Endothelial cell of umbilical vein (primary cell): Measurements from ENCODE around the gene SRM.

Experiments used
- TF ChIP-seq, protein P1 (sequence below), 2 donors: IDR thresholded peaks; 1 replicate in 1 of 2; 2 replicates in 1 of 2; pipeline ENCODE4 v1.5.1; 2011; ENCODE audit warnings: low read length in 2 of 2, mild to moderate bottlenecking in 2 of 2, moderate library complexity in 2 of 2, control low read depth in 1 of 2, inconsistent platforms in 1 of 2, low read depth in 1 of 2; ENCODE audit not compliant: insufficient read depth in 1 of 2; ENCODE audit errors: extremely low read depth in 1 of 2
- TF ChIP-seq, protein P2 (sequence below): IDR thresholded peaks from 2 replicates; pipeline ENCODE4 v1.6.1; 2011; ENCODE audit not compliant: insufficient read depth, insufficient read length

DNA sequence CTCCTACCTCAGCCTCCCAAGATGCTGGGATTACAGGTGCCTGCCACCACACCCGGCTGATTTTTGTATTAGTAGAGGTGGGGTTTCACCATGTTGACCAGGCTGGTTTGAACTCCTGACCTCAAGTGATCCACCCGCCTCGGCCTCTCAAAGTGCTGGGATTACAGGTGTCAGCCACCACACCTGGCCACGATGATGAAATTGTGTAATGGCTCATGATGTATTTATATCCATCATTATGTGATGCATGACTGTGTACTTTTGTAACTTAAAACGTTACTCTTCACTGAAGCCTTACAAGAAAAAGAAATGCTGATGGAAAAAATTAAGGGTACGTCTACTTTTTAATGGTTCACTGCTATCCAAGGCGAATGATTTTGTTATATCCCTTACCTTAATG lies 39.8 kb downstream of the SRM start:
- TF ChIP-seq, protein P1, sequence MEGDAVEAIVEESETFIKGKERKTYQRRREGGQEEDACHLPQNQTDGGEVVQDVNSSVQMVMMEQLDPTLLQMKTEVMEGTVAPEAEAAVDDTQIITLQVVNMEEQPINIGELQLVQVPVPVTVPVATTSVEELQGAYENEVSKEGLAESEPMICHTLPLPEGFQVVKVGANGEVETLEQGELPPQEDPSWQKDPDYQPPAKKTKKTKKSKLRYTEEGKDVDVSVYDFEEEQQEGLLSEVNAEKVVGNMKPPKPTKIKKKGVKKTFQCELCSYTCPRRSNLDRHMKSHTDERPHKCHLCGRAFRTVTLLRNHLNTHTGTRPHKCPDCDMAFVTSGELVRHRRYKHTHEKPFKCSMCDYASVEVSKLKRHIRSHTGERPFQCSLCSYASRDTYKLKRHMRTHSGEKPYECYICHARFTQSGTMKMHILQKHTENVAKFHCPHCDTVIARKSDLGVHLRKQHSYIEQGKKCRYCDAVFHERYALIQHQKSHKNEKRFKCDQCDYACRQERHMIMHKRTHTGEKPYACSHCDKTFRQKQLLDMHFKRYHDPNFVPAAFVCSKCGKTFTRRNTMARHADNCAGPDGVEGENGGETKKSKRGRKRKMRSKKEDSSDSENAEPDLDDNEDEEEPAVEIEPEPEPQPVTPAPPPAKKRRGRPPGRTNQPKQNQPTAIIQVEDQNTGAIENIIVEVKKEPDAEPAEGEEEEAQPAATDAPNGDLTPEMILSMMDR (IDR thresholded peaks at IDR 0.05; ENCODE audit: extremely low read depth in 1 of 2, insufficient read depth in 1 of 2, low read depth in 1 of 2, low read length in 2 of 2) = no peak
- TF ChIP-seq, protein P2, sequence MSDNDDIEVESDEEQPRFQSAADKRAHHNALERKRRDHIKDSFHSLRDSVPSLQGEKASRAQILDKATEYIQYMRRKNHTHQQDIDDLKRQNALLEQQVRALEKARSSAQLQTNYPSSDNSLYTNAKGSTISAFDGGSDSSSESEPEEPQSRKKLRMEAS = no peak
